Heart left ventricle (tissue), 13 donors: Measurements from ENCODE around the gene NTN4.

Experiments used
- POLR2A ChIP-seq, 2 donors: fragments of 450-650 bp; IDR thresholded peaks; one replicate each; pipeline ENCODE4 v1.6.1; 2017; ENCODE audit warnings: antibody characterized with exemption in 2 of 2, mild to moderate bottlenecking in 2 of 2, moderate library complexity in 2 of 2
- TF ChIP-seq, protein P1 (sequence below), 12 donors: fragments of 200-600 bp; sonication (generic) in 4 of 12; IDR thresholded peaks; one replicate each; pipeline versions ENCODE4 v1.5.0 to v1.8.0; 2018 to 2022; ENCODE audit warnings: antibody characterized with exemption in 12 of 12, mild to moderate bottlenecking in 5 of 12
- donor health status: ischemic (EF 13 %, LVEDD 7.1; RV severe dilation, severe dysfunction).
- donor health status: DM: no; HTN: yes; CAD: no.
- donor health status: DM: no; HTN: no; CAD: no.
- donor health status: ischemic (EF 25% LVEDD 6.9; RV normal size, moderate dysfunction).
- donor health status: ischemic (EF 25% LVEDD 5.7; RV mildly dilated, moderate dysfunction).
- donor health status: ischemic (EF 35%, LVEDD 5.7; RV mildly dilated, moderate dysfunction).
- donor health status: nonischemic (EF 11% LVEDD 7.7; RV severe dilation, severe dysfunction).
- donor health status: DM: yes; HTN: yes; CAD: no.
- donor health status: PGD.
- donor health status: ischemic (EF 29% LVEDD 5.4; RV normal size, mild dysfunction).
- donor health status: nonischemic (EF 23%, LVEDD 6.1; RV moderate dilation, normal function).

- TF ChIP-seq POLR2A (IDR thresholded peaks at IDR 0.05) = no peak
- TF ChIP-seq, protein P1, sequence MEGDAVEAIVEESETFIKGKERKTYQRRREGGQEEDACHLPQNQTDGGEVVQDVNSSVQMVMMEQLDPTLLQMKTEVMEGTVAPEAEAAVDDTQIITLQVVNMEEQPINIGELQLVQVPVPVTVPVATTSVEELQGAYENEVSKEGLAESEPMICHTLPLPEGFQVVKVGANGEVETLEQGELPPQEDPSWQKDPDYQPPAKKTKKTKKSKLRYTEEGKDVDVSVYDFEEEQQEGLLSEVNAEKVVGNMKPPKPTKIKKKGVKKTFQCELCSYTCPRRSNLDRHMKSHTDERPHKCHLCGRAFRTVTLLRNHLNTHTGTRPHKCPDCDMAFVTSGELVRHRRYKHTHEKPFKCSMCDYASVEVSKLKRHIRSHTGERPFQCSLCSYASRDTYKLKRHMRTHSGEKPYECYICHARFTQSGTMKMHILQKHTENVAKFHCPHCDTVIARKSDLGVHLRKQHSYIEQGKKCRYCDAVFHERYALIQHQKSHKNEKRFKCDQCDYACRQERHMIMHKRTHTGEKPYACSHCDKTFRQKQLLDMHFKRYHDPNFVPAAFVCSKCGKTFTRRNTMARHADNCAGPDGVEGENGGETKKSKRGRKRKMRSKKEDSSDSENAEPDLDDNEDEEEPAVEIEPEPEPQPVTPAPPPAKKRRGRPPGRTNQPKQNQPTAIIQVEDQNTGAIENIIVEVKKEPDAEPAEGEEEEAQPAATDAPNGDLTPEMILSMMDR (IDR thresholded peaks at IDR 0.05) = no peak
Observed at GRCh38 chr12:95760371-95760770, 30.2 kb downstream of the NTN4 start.
